Lung (tissue), 12 donors: ENCODE measurements around the gene TRIM7. TPM values are rescaled to one million over a fixed set of nuclear protein-coding genes. Genes with fewer than 3 reads are reported as not detected.

Experiments
- ATAC-seq: fragments of 200-7000 bp; cut with Tn5 transposase; one replicate; pipeline ENCODE4 v1.9.1; 2020; ENCODE audit warnings: moderate number of reproducible peaks; ENCODE audit not compliant: insufficient read depth, low FRiP score
- DNase-seq, 3 donors: peaks; one replicate each; pipeline ENCODE4 v3.0.0-alpha.2; 2013 to 2017
- H3K27ac ChIP-seq, 2 donors: one replicate each; pipeline ENCODE4 v1.5.1; 2013; ENCODE audit warnings: mild to moderate bottlenecking in 2 of 2, moderate library complexity in 2 of 2, control low read depth in 1 of 2, inconsistent platforms in 1 of 2, low read depth in 1 of 2, low read length in 1 of 2
- H3K27me3 ChIP-seq, 3 donors: one replicate each; pipeline ENCODE4 v1.5.1; 2013; ENCODE audit warnings: low read length in 2 of 3; ENCODE audit not compliant: control insufficient read depth in 3 of 3, insufficient read depth in 3 of 3
- H3K36me3 ChIP-seq, 4 donors: one replicate each; pipeline ENCODE4 v1.5.1; 2013; ENCODE audit warnings: low read length in 4 of 4, mild to moderate bottlenecking in 1 of 4, moderate library complexity in 1 of 4; ENCODE audit not compliant: control insufficient read depth in 4 of 4, insufficient read depth in 4 of 4
- H3K4me1 ChIP-seq, 5 donors: one replicate each; pipeline ENCODE4 v1.5.1; 2013; ENCODE audit warnings: low read length in 5 of 5, mild to moderate bottlenecking in 2 of 5, moderate library complexity in 1 of 5; ENCODE audit not compliant: control insufficient read depth in 5 of 5, insufficient read depth in 5 of 5
- H3K4me3 ChIP-seq: one replicate; pipeline ENCODE4 v1.5.1; 2013; ENCODE audit warnings: mild to moderate bottlenecking, control low read depth, moderate library complexity
- H3K9ac ChIP-seq, 2 donors: one replicate each; pipeline ENCODE4 v1.5.1; 2013; ENCODE audit warnings: low read length in 2 of 2, control low read depth in 1 of 2; ENCODE audit not compliant: insufficient read depth in 1 of 2
- H3K9me3 ChIP-seq, 4 donors: one replicate each; pipeline ENCODE4 v1.5.1; 2013; ENCODE audit warnings: low read length in 3 of 4, mild to moderate bottlenecking in 1 of 4, moderate library complexity in 1 of 4; ENCODE audit not compliant: control insufficient read depth in 4 of 4, insufficient read depth in 3 of 4
- WGBS, 2 donors: extraction: QIAGEN DNeasy Blood & Tissue Kit; methylation state at CpG; one replicate each; pipeline ENCODE4 v1.1.7; 2013; 5-methylcytosine and 5-hydroxymethylcytosine counted together
- polyA plus RNA-seq, 2 donors: library from polyadenylated mRNA; stranded (reverse); fragments of 200-250 nt; gene quantifications; one replicate each; pipeline ENCODE4 v1.2.1, GENCODE V29; 2013
- total RNA-seq, 2 donors: library from RNA; depleted of rRNA in 1 of 2; stranded (reverse); fragments of >200 nt in 1 of 2; gene quantifications; one replicate each; pipeline ENCODE4 v1.2.1, GENCODE V29; 2014 to 2021
- TF ChIP-seq, protein P1 (sequence below): IDR thresholded peaks from 2 replicates; pipeline ENCODE4 v1.5.1; 2012; ENCODE audit warnings: mild to moderate bottlenecking; ENCODE audit errors: control extremely low read depth, extremely low read depth
- donor health status: control.
- donor health status: control.
- donor health status: Bipolar disorder and iron deficiency.
- donor health status: healthy.
- donor health status: DM: yes; HTN: yes; CAD: no.

The TRIM7 gene
- total and polyA plus RNA-seq, 4 donors = 0.46 to 3.8 (median 2.4) TPM

DNA sequence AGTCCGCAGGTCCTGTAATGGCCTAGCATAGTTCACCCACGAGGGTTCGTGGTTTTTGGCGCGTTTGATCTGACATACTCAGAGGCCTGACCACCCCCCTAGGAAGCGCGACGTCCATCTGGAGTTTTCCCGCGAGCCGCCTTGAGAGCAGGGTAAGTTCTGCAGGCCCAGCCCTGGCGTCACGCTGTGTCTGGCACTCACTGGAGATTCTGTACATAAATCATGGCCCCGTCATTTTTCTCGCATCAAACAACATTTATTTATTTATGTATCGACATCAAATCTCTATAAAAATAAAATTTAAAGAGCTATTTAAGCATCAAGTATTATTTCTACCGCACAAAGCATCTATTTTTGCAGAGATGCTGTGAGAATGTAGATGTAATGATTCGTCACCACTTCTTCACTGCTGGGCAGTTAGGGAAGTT, 17.6 kb upstream of the TRIM7 start:
- H3K4me3 ChIP-seq = peak overlapping the region; percentile 56
- DNase-seq (no peak), ATAC-seq (peak; percentile 3)
- TF ChIP-seq, protein P1, sequence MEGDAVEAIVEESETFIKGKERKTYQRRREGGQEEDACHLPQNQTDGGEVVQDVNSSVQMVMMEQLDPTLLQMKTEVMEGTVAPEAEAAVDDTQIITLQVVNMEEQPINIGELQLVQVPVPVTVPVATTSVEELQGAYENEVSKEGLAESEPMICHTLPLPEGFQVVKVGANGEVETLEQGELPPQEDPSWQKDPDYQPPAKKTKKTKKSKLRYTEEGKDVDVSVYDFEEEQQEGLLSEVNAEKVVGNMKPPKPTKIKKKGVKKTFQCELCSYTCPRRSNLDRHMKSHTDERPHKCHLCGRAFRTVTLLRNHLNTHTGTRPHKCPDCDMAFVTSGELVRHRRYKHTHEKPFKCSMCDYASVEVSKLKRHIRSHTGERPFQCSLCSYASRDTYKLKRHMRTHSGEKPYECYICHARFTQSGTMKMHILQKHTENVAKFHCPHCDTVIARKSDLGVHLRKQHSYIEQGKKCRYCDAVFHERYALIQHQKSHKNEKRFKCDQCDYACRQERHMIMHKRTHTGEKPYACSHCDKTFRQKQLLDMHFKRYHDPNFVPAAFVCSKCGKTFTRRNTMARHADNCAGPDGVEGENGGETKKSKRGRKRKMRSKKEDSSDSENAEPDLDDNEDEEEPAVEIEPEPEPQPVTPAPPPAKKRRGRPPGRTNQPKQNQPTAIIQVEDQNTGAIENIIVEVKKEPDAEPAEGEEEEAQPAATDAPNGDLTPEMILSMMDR = no peak
- H3K9ac ChIP-seq = peak overlapping the region; percentile 68 to 90
- peak overlapping the region; percentile 95 to 98 for H3K27ac ChIP-seq
- H3K27me3 ChIP-seq = peaks cover 0 to 16% (median 15%) of the 10 kb centered on the region in 3 donors
- H3K4me1 ChIP-seq = peaks cover 0 to 24% (median 10%) of the 10 kb centered on the region in 5 donors
- H3K9me3 ChIP-seq = no peaks in the 10 kb centered on the region
- H3K36me3 ChIP-seq = peaks cover 0 to 2% (median under 1%) of the 10 kb centered on the region in 4 donors
- 0% methylated on average over 18 of the region's 18 CpGs for WGBS, 2 donors

DNA sequence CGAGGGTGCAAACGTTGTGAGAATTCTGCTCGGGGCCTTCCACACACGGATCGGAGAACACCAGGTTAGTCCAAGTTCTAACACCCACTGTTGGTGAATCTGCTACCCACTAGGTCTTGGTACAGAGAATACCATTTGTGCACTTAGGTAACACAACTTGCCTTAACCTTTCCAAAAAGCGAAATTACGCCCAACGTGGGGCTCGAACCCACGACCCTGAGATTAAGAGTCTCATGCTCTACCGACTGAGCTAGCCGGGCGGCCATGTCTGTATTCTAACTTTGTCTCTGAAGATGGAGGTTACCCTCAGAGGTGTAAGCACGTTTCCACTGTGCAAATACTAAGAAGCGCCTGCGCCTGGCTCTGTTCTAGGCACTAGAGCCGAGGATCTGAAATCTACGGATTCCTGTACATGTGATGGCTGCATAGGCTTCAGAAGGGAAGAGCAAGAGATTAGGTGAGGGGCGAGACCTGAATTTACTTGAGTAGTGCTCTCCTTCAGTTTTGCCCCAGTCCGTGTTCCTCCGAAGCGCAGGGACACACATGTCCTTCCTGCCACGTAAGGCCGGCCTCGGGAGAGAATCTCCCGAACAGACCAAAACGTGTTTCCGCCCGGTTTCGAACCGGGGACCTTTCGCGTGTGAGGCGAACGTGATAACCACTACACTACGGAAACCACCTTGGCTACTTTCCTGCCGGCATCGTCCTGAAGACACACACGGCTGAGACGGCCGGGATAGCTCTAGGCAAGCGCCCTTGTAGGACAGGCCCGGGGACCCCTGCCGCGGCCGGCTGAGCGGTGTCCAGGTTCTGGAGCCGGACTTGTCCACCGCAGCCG, 17.0 kb upstream of the TRIM7 start:
- peak overlapping the region in 1 of 2 donors; percentile 90 for H3K9ac ChIP-seq
- no peaks in the 10 kb centered on the region for H3K9me3 ChIP-seq
- peak; percentile 46 for ATAC-seq
- H3K4me3 ChIP-seq = peak overlapping the region; percentile 56
- peak; percentile 93 to 96 (median 96) for DNase-seq
- H3K27ac ChIP-seq = peak overlapping the region; percentile 94 to 98
- H3K36me3 ChIP-seq = peaks cover 0 to 2% (median 0%) of the 10 kb centered on the region in 4 donors
- H3K4me1 ChIP-seq = peaks cover 0 to 30% (median 10%) of the 10 kb centered on the region in 5 donors
- H3K27me3 ChIP-seq = peaks cover 0 to 16% (median 15%) of the 10 kb centered on the region in 3 donors
- TF ChIP-seq, protein P1 = no peak
- WGBS, 2 donors = 5 to 6% methylated on average over 47 to 50 of the region's 50 CpGs

DNA sequence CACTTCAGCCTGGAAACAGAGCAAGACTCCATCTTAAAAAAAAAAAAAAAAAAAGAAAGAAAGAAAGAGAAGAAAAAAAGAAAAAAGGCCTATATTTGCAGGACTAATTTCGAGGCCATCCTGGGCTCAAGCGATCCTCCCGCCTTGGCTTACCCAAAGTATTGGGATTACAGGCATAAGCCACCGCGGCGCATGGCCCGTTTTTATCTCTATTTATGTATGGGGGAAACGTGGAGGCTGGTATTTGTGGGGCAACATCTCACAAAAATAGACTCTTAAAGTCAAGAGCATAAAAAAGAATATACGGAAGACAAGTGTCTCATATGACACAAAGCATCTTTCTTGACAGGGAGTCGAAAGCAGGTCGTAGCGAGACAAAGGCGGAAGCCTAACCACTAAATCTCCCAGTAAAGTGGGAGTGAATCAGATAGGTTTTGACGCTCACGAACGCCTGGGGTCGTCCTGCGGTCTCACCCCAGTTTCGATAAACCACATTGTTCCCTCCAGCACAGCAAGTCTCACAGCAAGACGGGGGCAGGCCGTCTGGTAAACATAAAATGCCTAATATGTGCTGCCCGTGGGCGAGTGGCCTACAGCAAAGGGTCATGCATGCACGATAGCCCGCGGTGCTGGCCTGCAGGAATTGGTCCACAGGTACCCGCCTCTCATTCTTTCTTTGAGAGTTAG, 16.3 kb upstream of the TRIM7 start:
- 53 to 59% methylated on average over 27 of the region's 27 CpGs for WGBS, 2 donors
- H3K36me3 ChIP-seq = no peaks in the 10 kb centered on the region
- H3K9ac ChIP-seq = no peak overlapping the region
- no peak overlapping the region for H3K4me3 ChIP-seq
- H3K4me1 ChIP-seq = peaks cover 0 to 35% (median 15%) of the 10 kb centered on the region in 5 donors
- no peaks in the 10 kb centered on the region for H3K9me3 ChIP-seq
- ATAC-seq (no peak), DNase-seq (no peak)
- TF ChIP-seq, protein P1 = no peak
- H3K27ac ChIP-seq = peak overlapping the region; percentile 2 to 94
- peaks cover 0 to 21% (median 18%) of the 10 kb centered on the region in 3 donors for H3K27me3 ChIP-seq
